GM19099 (cell line): ENCODE data around the gene CDH6.

ENCODE experiments used
- POLR2A ChIP-seq: IDR thresholded peaks from 3 replicates; pipeline ENCODE4 v1.6.1; 2011; ENCODE audit warnings: low read depth; ENCODE audit not compliant: insufficient read length; ENCODE audit errors: extremely low read depth

Gene CDH6

DNA sequence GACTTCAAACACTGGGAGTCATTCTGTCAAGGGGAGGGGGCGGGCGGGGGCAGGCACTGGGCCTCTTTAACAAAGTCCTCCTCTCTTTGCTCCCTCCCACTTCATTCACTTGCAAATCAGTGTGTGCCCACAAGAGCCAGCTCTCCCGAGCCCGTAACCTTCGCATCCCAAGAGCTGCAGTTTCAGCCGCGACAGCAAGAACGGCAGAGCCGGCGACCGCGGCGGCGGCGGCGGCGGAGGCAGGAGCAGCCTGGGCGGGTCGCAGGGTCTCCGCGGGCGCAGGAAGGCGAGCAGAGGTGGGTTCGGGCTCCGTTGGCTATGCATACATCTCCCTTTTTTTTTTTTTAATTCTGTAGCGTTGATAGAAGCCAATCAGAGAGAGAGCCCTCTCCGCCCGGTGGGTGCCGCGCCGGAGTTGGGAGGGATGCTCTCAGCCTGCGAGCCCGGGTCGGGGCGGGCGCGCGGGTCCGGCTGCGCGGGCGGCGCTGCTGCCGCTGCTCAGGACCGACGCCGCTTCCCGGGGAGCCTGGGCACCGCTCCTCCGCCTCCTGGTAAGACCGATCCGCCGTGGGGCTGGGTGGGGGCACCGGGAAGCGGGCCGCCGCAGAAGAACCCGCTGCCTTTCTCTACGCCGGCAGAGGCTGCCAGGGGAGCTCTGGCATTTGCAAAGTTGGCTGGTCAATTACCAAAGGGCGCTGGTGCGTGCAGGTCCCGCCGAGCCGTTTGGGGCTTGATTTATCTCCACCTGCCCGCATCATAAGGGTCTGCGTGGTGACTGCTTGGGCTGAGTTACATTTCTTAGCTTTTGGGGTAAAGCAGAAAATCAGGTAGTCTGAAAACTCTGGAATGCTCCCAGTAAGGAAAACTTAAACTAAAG lies at the start of gene CDH6:
Gene CDH6 (plus strand): TSS at position 96 of the 877 bp plus-strand sequence. CDS start 73,788 bp downstream, outside the sequence.
- TF ChIP-seq POLR2A: no peak

DNA sequence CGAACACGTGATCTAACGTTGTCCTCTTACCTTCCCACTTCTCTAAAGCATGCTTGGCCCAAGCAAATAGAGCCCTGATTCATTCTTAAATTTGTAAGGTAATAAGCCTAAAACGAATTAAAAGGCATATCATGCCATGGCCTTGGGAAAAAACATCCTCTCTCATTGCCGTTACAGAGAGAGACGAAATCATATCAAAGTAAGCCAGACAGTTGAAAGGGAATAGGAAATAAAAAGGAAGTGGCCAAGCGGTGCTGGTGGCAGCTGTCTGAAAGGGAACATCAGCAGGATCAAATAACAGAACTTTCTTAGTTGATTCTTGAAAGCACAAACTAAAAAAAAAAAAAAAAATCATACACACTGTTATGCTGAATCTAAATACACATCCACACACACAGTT lies 49.1 kb upstream of the CDH6 start:
- TF ChIP-seq POLR2A: no peak

DNA sequence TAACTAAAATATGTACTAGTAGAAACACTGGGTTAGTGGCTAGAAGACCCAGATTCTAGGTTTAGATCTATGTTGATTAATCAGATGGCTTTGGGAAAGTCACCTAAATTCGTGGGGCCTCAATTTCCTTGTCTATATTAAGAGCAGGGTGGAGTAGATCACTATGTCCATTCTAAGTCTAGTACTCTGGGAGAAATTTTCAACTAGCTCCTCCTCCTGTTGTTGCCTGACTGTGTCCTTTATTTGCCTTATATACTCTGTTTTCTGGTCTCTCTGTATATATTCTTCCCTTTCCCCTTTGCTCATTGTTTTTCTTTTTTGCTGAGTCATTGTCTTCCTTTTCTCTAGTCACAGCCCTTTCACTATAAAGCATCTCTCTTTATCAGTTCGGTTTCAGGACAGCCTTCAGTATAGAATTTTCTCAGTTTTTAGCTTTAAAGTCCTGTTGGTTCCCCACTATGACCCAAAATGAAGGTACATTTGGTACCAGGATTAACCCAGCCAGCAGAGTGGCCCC lies 44.5 kb upstream of the CDH6 start:
- TF ChIP-seq POLR2A: no peak

DNA sequence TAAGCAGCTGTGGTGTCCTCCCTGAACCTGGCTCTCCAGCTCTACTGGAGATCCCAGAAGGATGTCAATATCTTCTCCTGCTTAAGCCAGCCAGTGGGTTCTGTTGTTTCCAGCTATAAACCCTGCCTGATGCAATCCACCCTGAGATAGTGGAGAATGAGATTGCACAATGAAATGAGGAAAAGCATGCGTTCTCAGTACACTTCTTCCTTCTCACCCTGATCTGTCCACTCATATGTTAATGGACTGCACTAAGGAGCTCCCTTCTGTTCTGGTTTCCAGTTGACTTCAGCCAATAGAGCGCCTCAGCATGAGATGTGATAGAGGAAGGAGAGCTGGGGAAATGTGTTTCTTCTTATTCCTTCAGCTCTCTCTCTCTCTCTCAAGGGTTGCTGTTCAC lies 40.0 kb upstream of the CDH6 start:
- TF ChIP-seq POLR2A: no peak

DNA sequence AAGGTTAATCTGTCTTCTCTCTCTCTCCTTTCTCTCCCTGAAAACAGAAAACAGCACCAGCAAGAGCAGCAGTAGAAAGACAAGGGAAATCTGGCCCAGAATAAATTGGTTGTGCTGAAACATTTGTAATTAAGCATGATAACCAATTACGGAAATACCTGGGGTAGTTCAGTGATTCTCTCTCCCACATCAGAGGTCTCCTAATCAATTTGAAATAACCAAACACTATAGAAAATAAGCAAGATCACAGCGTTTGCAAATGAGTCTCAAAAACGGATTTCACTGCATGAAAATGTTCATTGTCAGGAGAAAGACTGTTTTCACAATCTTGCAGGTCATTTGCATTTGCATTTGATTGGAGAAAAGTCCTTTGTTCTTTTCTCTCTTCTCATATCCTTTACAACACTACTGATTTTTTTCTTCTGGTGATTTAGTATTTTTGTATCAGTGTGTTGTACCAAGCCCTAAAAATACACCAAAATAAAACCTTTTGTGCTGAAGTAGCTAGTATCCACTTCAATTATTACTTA lies 36.8 kb upstream of the CDH6 start:
- no peak for TF ChIP-seq POLR2A

DNA sequence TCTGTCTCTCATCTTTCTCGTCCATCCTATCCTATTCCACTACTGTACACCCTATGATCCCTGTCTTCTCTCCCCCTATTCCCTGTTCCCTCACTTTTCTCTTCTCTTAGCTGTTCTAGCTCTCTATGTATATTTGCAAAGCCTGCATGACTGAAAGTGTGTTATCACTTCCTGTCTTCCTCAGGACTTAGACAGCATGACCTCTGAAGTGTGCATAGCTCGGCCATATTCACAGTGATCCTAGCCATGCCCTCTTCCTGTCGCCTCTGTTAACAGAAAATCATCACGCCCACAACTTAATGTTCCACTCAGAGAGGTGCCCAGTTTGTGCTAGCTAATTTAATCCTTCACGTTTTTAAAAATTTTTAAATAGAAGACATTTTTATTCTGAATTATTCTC lies 35.8 kb upstream of the CDH6 start:
- TF ChIP-seq POLR2A: no peak

DNA sequence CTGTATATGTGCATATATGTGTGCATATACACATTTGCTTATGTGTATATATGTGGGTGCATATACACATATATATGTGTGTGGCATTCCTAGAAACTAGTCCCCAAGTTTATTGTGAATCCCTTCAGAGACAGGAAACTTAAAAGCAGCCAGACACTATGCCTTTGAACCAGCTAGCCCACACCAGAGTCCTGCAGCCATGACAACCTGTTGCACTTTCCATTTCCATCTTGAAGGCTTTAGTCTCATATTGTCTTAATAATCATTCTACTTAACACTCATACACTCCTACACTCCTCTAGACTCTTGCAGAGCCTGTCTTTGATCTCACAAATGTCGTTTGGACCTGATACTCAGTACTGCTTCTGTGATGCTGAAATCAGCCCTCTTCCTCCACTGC lies 34.8 kb upstream of the CDH6 start:
- TF ChIP-seq POLR2A: no peak

DNA sequence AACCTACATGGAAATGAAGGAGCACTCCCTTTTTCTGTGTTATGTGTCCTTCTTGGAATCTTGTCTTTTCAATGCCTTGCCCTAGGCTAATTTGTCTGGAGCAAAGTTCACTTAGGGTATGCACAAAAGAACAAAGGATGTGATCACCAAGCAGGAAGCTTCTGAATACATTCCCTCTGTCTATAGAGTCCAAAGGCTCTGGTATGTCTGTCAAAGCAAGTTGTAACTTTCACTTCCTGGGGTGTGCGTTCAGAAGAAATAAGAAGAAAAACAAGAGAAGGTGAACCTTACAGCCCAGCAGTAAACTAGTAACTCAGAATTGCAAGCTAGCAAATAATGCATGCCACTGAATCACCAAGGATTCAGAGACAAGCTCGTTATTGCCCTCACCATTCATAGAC lies 31.7 kb upstream of the CDH6 start:
- no peak for TF ChIP-seq POLR2A

DNA sequence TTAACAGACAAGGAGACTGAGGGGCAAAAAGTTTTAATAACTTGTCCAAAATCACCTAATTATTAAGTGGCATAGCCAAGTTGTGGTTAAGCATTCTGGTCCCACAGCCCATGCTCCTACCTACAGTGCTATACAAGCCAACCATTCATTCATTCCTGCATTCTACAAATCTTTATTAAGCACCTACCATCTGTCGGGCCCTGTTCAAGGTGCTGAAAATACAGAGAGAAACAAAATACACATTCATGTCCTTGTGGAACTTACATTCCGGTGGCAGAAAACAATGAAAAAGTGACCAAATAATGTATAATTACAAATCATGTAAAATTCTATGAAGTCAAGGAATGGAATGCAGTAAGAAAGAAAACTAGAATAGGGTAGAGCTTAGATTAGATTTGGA lies 27.8 kb upstream of the CDH6 start:
- no peak for TF ChIP-seq POLR2A

DNA sequence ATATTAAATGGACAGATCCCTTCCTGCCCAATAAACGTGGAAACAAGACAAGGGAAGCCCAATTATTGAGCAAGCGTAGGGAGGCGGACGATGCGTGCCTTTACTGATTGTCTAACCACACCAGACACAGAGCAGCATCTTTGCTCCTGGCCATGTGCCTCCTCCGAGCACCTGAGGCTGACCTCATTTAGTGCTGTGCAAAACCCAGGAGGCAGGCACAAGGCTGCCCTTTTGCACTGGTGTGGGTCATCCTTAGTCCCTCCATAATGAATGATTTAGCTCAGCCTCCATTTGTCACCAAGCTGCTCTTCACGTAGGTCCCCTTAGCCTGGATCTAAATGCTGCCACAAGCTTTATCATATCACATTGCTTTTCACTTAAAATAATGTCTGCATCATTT lies 24.1 kb upstream of the CDH6 start:
- TF ChIP-seq POLR2A: no peak

DNA sequence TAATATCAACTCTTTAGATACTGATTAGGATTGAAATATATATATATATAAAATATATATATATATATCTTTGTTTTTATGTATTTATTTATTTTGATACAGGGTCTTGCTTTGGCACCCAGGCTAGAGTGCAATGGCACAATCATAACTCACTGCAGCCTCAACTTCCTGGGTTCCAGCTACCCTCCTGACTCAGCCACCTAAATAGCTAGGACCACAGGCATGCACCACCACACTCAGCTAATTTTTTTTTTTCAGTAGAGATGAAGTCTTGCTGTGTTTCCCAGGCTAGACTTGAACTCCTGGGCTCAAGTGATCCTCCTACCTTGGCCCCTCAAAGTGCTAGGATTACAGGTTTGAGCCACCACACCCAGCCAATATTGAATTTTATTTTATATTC lies 20.6 kb upstream of the CDH6 start:
- TF ChIP-seq POLR2A: no peak

DNA sequence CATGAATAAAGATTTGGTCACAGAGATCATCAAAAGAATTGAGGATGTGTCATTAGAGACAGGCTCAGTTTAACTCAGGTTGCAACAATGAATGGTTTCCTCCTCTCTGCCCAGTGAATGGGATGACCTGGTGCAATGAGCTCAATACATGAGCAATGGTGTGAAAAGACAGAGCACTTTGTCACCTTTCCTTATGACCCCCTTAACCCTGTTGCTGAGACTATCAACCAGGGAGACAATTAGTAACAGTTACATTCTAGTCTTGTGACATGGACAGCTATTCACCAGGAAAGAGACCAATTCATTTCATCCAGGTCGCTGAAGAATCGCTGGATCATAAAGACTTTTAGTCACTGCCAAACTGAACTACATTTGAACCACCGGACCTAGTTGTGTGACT lies 19.9 kb upstream of the CDH6 start:
- no peak for TF ChIP-seq POLR2A

DNA sequence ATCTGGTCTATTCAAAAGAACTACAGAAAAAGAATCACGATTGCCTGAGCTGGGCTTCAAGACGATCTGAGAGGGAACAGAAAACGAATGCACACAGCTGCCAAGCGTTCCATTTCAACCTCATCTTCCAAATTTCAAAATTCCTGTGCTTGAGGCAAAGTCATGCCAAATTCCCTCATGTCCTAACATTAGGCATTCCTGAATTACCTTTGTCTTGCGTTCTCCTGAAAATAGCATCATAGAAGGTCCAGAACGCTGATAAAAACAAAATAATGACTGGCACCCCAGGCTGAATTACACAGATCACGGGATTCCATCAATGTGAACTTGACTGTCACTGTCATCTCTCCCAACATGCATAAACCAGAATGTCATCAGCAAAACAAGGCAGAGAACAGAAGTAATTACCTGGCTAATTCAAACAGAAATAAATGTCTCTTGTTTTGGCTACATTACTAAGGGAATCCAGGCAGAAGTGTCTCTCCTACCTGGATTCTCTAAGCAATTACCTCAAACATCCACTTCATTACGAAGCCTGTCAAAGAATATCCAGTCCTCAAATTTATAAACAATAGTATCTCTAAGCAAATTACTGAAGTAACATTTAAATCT lies 12.0 kb upstream of the CDH6 start:
- no peak for TF ChIP-seq POLR2A

DNA sequence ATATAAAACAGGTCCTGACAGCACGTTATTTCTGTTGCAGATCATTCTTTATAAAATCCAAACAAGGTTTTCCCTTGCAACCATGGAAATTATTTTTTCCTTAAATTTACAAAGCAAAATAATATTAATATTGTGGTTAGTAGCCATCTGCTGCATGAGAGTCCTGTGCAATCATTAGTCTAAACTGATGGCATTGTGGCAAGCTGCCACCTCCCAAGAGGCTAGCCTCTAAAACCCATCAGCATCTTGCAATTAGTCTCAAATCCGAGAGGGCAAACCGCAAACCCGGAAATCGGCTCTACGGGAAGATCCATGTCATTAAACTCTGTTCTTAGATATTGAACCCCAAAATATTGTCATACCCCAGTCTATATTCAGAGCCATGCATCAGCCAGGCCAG lies 11.3 kb upstream of the CDH6 start:
- no peak for TF ChIP-seq POLR2A

DNA sequence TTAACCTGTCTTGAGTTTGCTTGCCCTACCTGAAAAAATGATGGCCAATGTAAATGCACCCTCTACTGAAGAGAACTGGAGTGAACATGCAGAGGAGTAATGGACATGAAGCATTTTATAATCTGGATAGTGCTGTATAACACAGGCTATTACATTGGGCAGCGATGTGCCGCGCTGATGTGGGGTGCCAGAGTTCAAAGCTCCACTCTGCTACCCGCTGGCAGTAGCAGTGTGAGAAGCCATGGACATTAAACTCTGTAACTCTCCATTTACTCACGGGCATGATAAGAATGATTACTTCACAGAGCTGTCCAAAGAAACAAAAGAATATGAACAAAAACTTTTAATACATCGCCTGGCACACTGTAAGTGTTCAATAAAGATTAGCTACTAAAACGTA lies 7.5 kb upstream of the CDH6 start:
- no peak for TF ChIP-seq POLR2A
